Ectodermal cell (in vitro differentiated cells): ENCODE data around the gene UBE2QL1.

ENCODE experiments used
- H3K27ac ChIP-seq: 2 replicates; pipeline ENCODE4 v1.7.0; 2013; ENCODE audit warnings: mild to moderate bottlenecking, low read depth, low read length; ENCODE audit not compliant: insufficient read depth, poor library complexity, severe bottlenecking
- H3K27me3 ChIP-seq: 2 replicates; pipeline ENCODE4 v1.7.0; 2013; ENCODE audit warnings: mild to moderate bottlenecking, low read length; ENCODE audit not compliant: insufficient read depth, control insufficient read depth, poor library complexity, severe bottlenecking
- H3K36me3 ChIP-seq: one replicate; pipeline ENCODE4 v1.7.0; 2013; ENCODE audit warnings: low read length; ENCODE audit not compliant: control insufficient read depth, insufficient read depth
- H3K4me1 ChIP-seq: one replicate; pipeline ENCODE4 v1.7.0; 2013; ENCODE audit warnings: low read length; ENCODE audit not compliant: control insufficient read depth, insufficient read depth
- H3K4me3 ChIP-seq: 2 replicates; pipeline ENCODE4 v1.7.0; 2013; ENCODE audit warnings: low read depth, low read length, control low read depth; ENCODE audit not compliant: insufficient read depth
- H3K9me3 ChIP-seq: 2 replicates; pipeline ENCODE4 v1.7.0; 2013; ENCODE audit warnings: mild to moderate bottlenecking, low read length, moderate library complexity; ENCODE audit not compliant: control insufficient read depth
- WGBS, 2 experiments: methylation state at CpG; one replicate each; pipeline ENCODE4 v1.1.7; 2013; ENCODE audit warnings: missing lambda C conversion rate in 2 of 2; 5-methylcytosine and 5-hydroxymethylcytosine counted together

Gene UBE2QL1

GRCh38 chr5:6454628-6455053, 6.0 kb downstream of the UBE2QL1 start:
- H3K27ac ChIP-seq = no peak overlapping the region
- no peak overlapping the region for H3K4me3 ChIP-seq
- H3K27me3 ChIP-seq = peaks cover 95% of the 10 kb centered on the region
- H3K36me3 ChIP-seq = no peaks in the 10 kb centered on the region
- WGBS, 2 experiments = 79 to 80% methylated on average over 12 of the region's 12 CpGs
- no peaks in the 10 kb centered on the region for H3K9me3 ChIP-seq
- H3K4me1 ChIP-seq = peaks cover 25% of the 10 kb centered on the region

- Histone ChIP-seq H3K27ac (no peak overlapping the region), H3K27me3 (peaks cover 91% of the 10 kb centered on the region), H3K4me1 (peaks cover 24% of the 10 kb centered on the region), H3K4me3 (no peak overlapping the region), H3K9me3 (no peaks in the 10 kb centered on the region), H3K36me3 (no peaks in the 10 kb centered on the region)
- 90 to 92% methylated on average over 13 of the region's 13 CpGs for WGBS, 2 experiments
Measured at GRCh38 chr5:6455571-6456200, 7.0 kb downstream of the UBE2QL1 start.

- H3K36me3 ChIP-seq = no peaks in the 10 kb centered on the region
- peaks cover 83% of the 10 kb centered on the region for H3K27me3 ChIP-seq
- H3K4me1 ChIP-seq = peaks cover 13% of the 10 kb centered on the region
- no peaks in the 10 kb centered on the region for H3K9me3 ChIP-seq
- WGBS, 2 experiments = 85 to 86% methylated on average over 6 of the region's 6 CpGs
- H3K27ac ChIP-seq = no peak overlapping the region
- H3K4me3 ChIP-seq = no peak overlapping the region
Measured at GRCh38 chr5:6456766-6457370, 8.2 kb downstream of the UBE2QL1 start.

GRCh38 chr5:6457592-6457991, 8.9 kb downstream of the UBE2QL1 start:
- no peaks in the 10 kb centered on the region for H3K9me3 ChIP-seq
- H3K36me3 ChIP-seq = no peaks in the 10 kb centered on the region
- H3K27ac ChIP-seq = no peak overlapping the region
- H3K4me1 ChIP-seq = peaks cover 10% of the 10 kb centered on the region
- peaks cover 75% of the 10 kb centered on the region for H3K27me3 ChIP-seq
- WGBS, 2 experiments = 86 to 89% methylated on average over 5 of the region's 5 CpGs
- H3K4me3 ChIP-seq = no peak overlapping the region

GRCh38 chr5:6458833-6459232, 10.2 kb downstream of the UBE2QL1 start:
- Histone ChIP-seq H3K36me3 (no peaks in the 10 kb centered on the region), H3K4me3 (no peak overlapping the region), H3K4me1 (peaks cover 5% of the 10 kb centered on the region), H3K27me3 (peaks cover 63% of the 10 kb centered on the region), H3K9me3 (no peaks in the 10 kb centered on the region), H3K27ac (no peak overlapping the region)
- WGBS, 2 experiments = 66 to 69% methylated on average over 4 of the region's 4 CpGs

GRCh38 chr5:6459896-6460295, 11.2 kb downstream of the UBE2QL1 start:
- Histone ChIP-seq H3K4me3 (no peak overlapping the region), H3K27ac (no peak overlapping the region), H3K27me3 (peaks cover 52% of the 10 kb centered on the region), H3K9me3 (no peaks in the 10 kb centered on the region), H3K36me3 (no peaks in the 10 kb centered on the region), H3K4me1 (no peaks in the 10 kb centered on the region)
- WGBS, 2 experiments = 56 to 59% methylated on average over 5 of the region's 5 CpGs

- 80 to 85% methylated on average over 2 of the region's 2 CpGs for WGBS, 2 experiments
- H3K9me3 ChIP-seq = no peaks in the 10 kb centered on the region
- H3K27ac ChIP-seq = no peak overlapping the region
- peaks cover 41% of the 10 kb centered on the region for H3K27me3 ChIP-seq
- H3K4me3 ChIP-seq = no peak overlapping the region
- H3K4me1 ChIP-seq = no peaks in the 10 kb centered on the region
- no peaks in the 10 kb centered on the region for H3K36me3 ChIP-seq
Measured at GRCh38 chr5:6461006-6461405, 12.3 kb downstream of the UBE2QL1 start.

- Histone ChIP-seq H3K27ac (no peak overlapping the region), H3K4me1 (peaks cover 3% of the 10 kb centered on the region), H3K27me3 (peaks cover 31% of the 10 kb centered on the region), H3K4me3 (no peak overlapping the region), H3K36me3 (no peaks in the 10 kb centered on the region), H3K9me3 (no peaks in the 10 kb centered on the region)
- 91 to 93% methylated on average over 17 of the region's 17 CpGs for WGBS, 2 experiments
Measured at GRCh38 chr5:6461793-6462650, 13.4 kb downstream of the UBE2QL1 start.

- 86 to 92% methylated on average over 7 of the region's 7 CpGs for WGBS, 2 experiments
- peaks cover 25% of the 10 kb centered on the region for H3K27me3 ChIP-seq
- no peak overlapping the region for H3K27ac ChIP-seq
- H3K4me3 ChIP-seq = no peak overlapping the region
- H3K36me3 ChIP-seq = no peaks in the 10 kb centered on the region
- H3K9me3 ChIP-seq = no peaks in the 10 kb centered on the region
- H3K4me1 ChIP-seq = peaks cover 8% of the 10 kb centered on the region
Measured at GRCh38 chr5:6462671-6463070, 14.0 kb downstream of the UBE2QL1 start.

- H3K4me3 ChIP-seq = no peak overlapping the region
- 91 to 94% methylated on average over 6 of the region's 6 CpGs for WGBS, 2 experiments
- H3K36me3 ChIP-seq = no peaks in the 10 kb centered on the region
- H3K27me3 ChIP-seq = peaks cover 12% of the 10 kb centered on the region
- no peak overlapping the region for H3K27ac ChIP-seq
- peaks cover 15% of the 10 kb centered on the region for H3K4me1 ChIP-seq
- no peaks in the 10 kb centered on the region for H3K9me3 ChIP-seq
Measured at GRCh38 chr5:6464441-6464840, 15.8 kb downstream of the UBE2QL1 start.
